NCI-H2107 treated with DMSO at 0.1 percent for 48 hours (cell line): ENCODE results near the gene RBP4.

ENCODE experiments used
- DNase-seq: peaks from one replicate; lab custom pipeline; 2025; ENCODE audit not compliant: unreplicated experiment; lab: John Stamatoyannopoulos, UW

RBP4 gene

DNA sequence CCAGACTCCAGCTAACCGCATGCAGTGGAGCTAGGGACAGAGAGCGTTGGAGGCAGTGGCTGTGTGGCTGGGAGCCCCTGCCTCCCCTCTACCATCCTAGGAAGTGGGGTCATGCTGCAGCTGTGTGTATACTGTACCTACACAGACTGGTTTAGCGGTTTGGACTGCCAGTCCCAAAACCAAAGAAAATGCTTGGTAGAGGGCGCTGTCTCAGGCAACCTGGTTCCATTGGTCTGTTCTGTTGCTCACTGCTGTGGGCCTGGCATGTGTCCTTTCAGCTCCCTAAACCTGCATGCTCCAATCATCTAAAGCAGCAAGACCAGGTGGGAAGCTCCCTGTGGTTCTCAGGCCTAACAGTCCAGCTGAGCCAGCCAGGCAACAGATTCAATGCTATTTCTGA, 4.5 kb downstream of the RBP4 start:
- DNase-seq: no peak

DNA sequence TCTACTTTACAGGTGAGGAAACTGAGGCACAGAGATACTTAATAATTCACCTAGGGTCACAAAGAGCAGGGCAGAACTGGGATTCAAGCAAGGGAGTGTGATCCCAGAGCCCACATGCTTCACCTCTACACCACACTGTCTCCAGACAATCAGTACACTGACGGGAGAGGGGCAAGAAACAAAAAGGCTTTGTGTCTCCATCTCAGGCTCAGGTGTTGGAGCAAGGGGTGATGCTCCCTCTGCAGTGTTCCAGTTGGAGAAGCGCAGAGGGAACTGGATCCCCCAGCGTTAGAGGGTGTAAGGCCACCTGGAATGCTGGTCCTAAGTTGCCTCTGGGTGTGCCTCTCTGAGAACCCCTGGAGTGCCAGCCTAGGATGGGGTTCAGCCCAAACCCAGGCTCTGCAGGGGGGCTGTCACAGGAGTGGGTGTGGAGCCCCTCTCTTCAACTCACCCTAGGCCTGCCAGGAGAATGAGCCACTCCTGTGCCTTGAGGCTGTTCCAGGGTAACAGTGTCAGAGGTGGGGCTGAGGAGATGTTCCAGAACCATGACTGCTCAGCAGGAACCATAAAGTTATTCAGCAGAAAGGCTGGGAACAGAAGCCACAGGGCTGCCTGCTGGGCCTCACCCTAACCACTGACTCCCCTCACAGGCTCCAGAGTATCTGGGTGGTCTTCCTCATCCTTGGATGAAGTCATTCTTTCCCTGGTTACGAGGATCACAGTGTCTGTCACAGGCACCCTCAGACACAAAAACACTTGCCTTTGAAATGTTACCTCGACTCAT, 5.5 kb downstream of the RBP4 start:
- no peak for DNase-seq

GRCh38 chr10:93594518-93594917, 6.5 kb downstream of the RBP4 start:
- no peak for DNase-seq

- DNase-seq: no peak
These were observed 7.3 kb downstream of the RBP4 start for GRCh38 chr10:93593749-93594148.

GRCh38 chr10:93593254-93593653, 7.8 kb downstream of the RBP4 start:
- no peak for DNase-seq

- DNase-seq: no peak
These were observed 9.8 kb downstream of the RBP4 start for GRCh38 chr10:93591065-93591808.

DNA sequence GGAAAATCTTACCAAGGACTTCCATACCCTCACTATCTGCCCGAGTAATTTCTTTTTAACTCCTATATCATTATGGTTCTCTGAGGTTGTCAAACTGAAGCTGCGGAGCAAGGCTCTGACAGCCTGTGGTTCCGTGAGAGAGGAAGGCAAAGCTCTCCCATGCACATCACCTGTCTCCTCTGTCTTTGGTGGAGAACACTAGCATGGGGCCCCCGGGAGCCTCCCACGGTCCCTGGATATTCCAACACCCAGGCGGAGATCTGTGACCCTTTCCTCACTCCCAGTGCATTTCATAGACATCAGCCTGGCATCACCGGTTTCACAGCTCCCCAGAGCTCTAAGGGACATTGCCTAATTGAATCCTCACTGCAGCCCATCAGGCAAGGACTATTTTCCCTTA, 10.4 kb downstream of the RBP4 start:
- no peak for DNase-seq

DNA sequence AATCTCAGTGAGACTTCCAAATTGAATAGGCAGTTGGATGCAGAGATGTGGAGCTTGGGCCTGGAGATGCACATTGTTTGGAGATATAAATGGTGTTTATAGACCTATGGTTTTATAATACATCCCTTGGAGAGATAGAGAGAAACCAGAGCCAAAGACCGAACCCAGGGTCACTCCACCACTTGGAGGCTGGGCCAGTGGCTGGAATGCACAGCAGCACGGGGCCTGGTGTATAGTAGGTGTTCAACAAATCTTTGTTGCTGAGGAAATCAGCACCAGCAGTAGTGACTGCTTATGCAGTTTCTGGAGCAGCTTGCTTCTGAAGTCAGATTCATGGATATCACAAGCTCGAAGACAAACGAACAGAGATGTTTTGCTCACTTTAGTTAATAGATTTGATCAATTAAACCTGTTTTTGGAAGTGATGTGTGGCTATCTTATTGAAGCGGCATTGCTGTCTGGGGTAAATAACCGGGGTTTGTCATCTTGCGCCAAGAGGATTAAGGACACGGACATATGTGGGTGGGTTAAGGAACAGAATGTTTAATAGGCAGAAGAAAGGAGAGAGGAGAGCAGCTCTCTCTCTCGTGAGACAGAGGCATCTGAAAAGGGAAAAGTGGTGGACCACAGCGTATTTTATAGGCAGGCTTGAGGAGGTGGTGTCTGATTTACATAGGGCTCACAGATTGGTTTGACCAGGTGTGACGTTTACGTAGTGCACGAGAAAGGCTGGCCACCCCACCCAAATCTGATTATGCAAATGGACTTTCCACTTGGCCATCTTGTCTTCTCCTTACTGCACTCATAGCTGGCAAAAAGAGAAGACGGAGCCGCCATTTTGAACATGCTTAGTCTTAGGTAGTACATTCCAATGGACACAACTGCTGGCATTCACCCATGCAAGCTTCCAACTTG, 11.1 kb downstream of the RBP4 start:
- DNase-seq: no peak

- DNase-seq: no peak
These were observed 16.6 kb downstream of the RBP4 start for GRCh38 chr10:93584445-93584844.

GRCh38 chr10:93580828-93581227, 20.2 kb downstream of the RBP4 start:
- DNase-seq: no peak

DNA sequence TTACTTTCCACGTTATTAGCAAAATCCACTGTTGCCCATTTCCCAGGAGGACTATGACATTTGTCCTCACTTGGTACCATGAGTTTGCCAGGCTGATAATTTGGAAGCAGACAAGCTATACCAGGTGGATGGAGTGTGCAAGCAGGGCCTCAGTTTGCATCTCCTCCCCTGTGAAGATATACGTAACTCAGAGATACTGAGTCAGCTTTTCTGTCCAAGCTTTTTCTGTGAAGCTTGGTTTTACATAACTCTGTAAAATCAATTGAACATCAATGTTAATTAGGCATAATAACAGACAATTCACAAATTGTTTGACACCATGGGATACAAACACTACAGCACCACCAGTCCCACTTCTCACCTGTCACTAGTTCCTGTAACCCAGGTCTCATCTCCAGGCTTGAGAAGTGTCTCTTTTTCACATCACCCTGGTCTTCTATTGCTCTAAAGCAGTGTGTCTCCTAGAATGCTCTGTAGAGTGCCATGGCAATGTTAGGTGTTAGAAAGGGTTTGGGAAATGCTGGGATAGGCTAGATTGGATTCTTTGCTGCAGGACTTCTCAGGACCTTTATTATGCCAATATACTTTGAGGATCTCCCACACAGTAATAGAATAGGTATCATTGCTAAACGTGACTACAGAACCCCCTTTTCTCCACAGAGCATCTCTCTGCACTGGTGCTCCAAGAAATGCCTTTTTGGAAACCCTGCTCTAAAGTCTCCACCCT, 20.9 kb downstream of the RBP4 start:
- no peak for DNase-seq

DNA sequence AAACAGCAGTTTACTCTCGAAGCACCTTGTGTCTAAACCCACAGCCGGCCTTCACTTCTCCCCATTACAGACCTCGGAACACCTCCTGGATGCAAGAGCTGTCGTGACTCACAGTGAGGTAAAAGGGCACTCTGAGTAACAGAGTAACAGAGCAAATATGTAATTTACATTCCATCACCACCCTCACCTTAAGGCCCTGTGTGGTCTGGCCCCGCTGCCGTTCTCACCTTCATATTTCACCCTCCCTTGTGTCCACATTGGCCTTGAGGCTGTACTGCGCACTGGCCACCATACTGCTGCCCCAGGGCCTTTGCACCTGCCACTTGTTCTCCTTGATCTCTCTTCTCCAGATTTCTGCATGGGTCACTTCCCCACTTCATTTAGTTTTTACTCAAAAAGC, 21.9 kb downstream of the RBP4 start:
- no peak for DNase-seq

DNA sequence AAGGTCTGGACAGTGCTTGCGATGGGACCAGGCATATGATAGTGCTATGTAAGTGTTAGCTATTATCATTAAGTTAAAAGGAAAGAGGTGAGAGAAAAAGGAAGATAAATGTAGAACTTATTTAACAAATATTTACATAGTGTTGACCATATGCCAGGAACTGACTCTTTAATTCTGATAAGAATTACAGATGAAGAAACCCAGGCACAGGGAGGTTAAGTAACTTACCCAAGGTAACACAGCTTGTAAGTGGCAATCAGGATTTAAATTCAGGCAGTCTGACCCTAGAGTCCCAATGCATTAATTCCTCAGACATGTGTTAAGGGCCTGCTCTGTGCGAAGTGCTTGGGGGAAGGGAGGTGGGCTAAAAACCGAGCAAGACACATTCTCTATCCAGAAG, 23.5 kb downstream of the RBP4 start:
- no peak for DNase-seq

DNA sequence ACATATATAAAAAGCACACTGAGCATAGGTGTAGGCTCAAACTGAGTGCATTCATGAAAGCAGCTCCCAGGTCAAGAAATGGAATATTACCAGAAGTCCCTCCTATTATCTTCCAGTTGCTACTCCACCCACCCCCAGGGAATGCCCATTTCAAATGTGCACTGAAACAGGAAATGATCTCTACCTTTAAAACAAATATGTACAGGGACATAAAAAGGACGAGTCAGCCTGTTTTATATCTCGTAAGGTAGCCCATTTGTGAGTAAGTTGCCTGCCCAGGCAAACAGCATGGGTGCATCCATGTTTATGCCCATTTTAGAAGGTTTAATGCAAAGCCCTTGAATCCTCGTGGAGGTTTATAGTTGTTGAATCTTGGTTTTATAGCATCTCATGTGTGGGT, 24.1 kb downstream of the RBP4 start:
- no peak for DNase-seq

DNA sequence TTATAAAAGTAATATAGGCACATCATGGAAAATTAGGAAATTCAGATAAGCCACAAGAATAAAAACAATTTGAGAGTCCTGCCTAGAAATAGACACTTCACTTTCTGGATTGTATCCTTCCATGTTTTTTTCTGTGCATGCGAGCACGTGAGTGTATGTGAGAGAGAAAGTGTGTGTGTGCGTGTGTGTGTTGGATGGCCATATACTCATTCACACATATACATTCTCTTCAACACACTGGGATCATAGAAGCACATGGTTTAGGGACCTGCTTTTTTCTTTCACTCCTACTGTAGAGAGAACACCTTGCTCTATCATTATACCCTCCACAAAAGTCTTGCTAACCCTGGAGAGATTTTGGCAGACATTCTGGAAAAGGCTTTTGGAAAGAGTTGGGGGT, 27.1 kb downstream of the RBP4 start:
- no peak for DNase-seq

- no peak for DNase-seq
These were observed 27.8 kb downstream of the RBP4 start for GRCh38 chr10:93573051-93573909.

- DNase-seq: no peak
These were observed 28.4 kb downstream of the RBP4 start for GRCh38 chr10:93572606-93573005.

DNA sequence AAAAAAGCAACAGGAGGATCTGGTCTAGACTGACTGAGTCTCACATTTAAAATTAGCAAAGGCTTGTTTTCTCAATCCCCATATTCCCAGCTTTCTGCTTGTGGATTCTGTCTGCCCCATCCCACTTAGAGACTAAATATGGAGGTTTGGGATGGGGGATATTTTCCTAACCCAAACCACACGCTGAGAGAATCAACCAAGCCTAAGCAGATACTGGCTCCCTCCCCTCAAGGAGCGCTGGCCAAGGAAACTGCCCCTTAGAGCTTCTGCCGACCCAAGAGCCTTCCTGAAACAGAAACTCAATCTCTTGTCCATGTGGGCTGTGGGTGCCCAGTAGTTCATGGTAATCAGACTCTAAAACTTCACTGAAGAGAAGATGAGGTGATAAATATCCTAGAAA, 30.7 kb downstream of the RBP4 start:
- no peak for DNase-seq

DNA sequence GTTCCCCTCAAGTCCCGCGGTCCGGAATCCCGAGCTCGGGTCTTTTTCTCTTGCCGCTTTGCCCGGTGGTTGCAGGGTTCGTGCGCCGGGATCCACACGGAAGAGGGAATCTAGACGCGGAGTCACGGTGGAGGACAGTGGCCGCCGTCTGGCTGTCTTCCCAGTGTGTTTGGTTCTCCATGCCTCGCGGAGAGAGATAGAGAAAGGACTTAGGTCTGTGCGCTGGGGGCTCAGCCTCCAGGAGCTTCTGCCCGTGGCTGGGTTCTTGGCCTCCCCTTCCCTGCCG, 33.0 kb downstream of the RBP4 start:
- no peak for DNase-seq
